Measurements from ENCODE around the gene TNFRSF4.

DNA sequence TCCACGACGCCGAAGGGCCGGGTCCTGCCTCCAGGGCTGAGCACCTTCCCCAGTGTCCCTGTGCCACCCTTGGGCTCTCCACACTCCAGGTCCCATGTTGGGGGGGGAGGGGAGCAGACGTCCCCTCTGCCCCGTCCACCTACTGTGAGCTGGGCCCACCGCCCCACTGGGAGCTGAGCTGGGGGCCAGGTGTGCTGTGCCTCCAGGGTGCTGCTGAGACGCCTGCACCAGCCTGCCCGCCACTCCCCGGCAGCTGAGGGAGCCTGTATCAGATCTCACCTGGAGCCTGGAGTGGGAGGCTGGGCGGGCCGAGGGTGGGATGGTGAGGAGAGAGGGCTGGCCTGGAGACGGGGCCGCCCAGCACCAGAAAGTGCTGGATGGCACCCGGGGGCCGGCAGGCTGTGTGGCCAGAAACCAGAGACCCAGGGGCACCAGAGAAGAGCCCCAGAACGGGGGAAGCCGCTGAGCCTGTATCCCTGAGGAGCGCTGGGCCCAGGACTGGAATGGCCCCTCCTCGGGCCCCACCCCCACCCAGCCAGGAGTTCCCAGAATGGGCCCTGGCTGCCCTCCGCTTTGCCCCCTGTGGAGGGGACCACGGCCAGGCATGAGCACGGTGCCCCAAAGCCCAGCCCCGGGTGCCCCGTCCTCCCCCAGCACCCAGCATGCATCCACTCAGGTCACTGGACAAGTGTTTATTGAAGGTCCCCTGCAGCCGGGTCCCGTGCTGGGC lies 11.0 kb downstream of the TNFRSF4 start:
- TF ChIP-seq, protein P1, sequence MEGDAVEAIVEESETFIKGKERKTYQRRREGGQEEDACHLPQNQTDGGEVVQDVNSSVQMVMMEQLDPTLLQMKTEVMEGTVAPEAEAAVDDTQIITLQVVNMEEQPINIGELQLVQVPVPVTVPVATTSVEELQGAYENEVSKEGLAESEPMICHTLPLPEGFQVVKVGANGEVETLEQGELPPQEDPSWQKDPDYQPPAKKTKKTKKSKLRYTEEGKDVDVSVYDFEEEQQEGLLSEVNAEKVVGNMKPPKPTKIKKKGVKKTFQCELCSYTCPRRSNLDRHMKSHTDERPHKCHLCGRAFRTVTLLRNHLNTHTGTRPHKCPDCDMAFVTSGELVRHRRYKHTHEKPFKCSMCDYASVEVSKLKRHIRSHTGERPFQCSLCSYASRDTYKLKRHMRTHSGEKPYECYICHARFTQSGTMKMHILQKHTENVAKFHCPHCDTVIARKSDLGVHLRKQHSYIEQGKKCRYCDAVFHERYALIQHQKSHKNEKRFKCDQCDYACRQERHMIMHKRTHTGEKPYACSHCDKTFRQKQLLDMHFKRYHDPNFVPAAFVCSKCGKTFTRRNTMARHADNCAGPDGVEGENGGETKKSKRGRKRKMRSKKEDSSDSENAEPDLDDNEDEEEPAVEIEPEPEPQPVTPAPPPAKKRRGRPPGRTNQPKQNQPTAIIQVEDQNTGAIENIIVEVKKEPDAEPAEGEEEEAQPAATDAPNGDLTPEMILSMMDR (IDR thresholded peaks at IDR 0.05), result no peak
- TF ChIP-seq EZH2 (IDR thresholded peaks at IDR 0.05; ENCODE audit: borderline replicate concordance, insufficient read depth, low read depth, low read length, poor library complexity, severe bottlenecking), result no peak
